ENCODE measurements around the gene AOAH.
"Not testable (repeated sequence)": the region's sequence is repeated elsewhere in the genome, so short reads cannot be mapped to it uniquely, and the experiment has no call there.

Gene AOAH

GRCh38 chr7:36654436-36654835 lies 69.9 kb downstream of the AOAH start:
- DNase-seq: no peak

- DNase-seq: no peak
Measured at GRCh38 chr7:36653663-36654355, 70.5 kb downstream of the AOAH start.

- no peak for DNase-seq
Measured at GRCh38 chr7:36653008-36653662, 71.2 kb downstream of the AOAH start.

GRCh38 chr7:36652431-36652830 lies 71.9 kb downstream of the AOAH start:
- DNase-seq: no peak

- DNase-seq: no peak
Measured at GRCh38 chr7:36651404-36651803, 72.9 kb downstream of the AOAH start.

- DNase-seq: no peak
Measured at GRCh38 chr7:36650766-36651312, 73.5 kb downstream of the AOAH start.

- DNase-seq: no peak
Measured at GRCh38 chr7:36650320-36650719, 74.0 kb downstream of the AOAH start.

- DNase-seq: not testable (repeated sequence)
Measured at GRCh38 chr7:36649319-36649718, 75.0 kb downstream of the AOAH start.

GRCh38 chr7:36648441-36648840 lies 75.9 kb downstream of the AOAH start:
- no peak for DNase-seq

GRCh38 chr7:36644625-36645422 lies 79.5 kb downstream of the AOAH start:
- DNase-seq: no peak

- no peak for DNase-seq
Measured at GRCh38 chr7:36642414-36642813, 81.9 kb downstream of the AOAH start.

- DNase-seq: no peak
Measured at GRCh38 chr7:36642010-36642409, 82.3 kb downstream of the AOAH start.

- no peak for DNase-seq
Measured at GRCh38 chr7:36640682-36641081, 83.6 kb downstream of the AOAH start.

- no peak for DNase-seq
Measured at GRCh38 chr7:36639826-36640225, 84.5 kb downstream of the AOAH start.

GRCh38 chr7:36638586-36639263 lies 85.6 kb downstream of the AOAH start:
- no peak for DNase-seq

GRCh38 chr7:36638140-36638539 lies 86.2 kb downstream of the AOAH start:
- peak; percentile 40 for DNase-seq

GRCh38 chr7:36637417-36637816 lies 86.9 kb downstream of the AOAH start:
- no peak for DNase-seq

GRCh38 chr7:36636126-36636525 lies 88.2 kb downstream of the AOAH start:
- no peak for DNase-seq

GRCh38 chr7:36635091-36635490 lies 89.2 kb downstream of the AOAH start:
- DNase-seq: no peak

- no peak for DNase-seq
Measured at GRCh38 chr7:36633377-36633776, 90.9 kb downstream of the AOAH start.

- no peak for DNase-seq
Measured at GRCh38 chr7:36630112-36630650, 94.1 kb downstream of the AOAH start.

- no peak for DNase-seq
Measured at GRCh38 chr7:36629351-36629750, 94.9 kb downstream of the AOAH start.

GRCh38 chr7:36627836-36628235 lies 96.5 kb downstream of the AOAH start:
- DNase-seq: no peak

All from NCI-H510A treated with DMSO at 0.1 percent for 48 hours (cell line).